GM21786 (cell line): ENCODE measurements around the gene KCNJ9.
A peak's percentile ranks its signal among the peaks of the same experiment; 100 is the strongest.

ENCODE experiments used
- ATAC-seq: cut with Tn5 transposase; IDR thresholded peaks from one replicate; pipeline ENCODE4 v1.9.1; 2021; ENCODE audit not compliant: unreplicated experiment

KCNJ9 gene

GRCh38 chr1:160087118-160087662 lies 5.9 kb downstream of the KCNJ9 start:
- ATAC-seq, result no peak

GRCh38 chr1:160089883-160090282 lies 8.5 kb downstream of the KCNJ9 start:
- no peak for ATAC-seq

- no peak for ATAC-seq
Measured at GRCh38 chr1:160090760-160091159, 9.4 kb downstream of the KCNJ9 start.

GRCh38 chr1:160091666-160092223 lies 10.4 kb downstream of the KCNJ9 start:
- no peak for ATAC-seq

DNA sequence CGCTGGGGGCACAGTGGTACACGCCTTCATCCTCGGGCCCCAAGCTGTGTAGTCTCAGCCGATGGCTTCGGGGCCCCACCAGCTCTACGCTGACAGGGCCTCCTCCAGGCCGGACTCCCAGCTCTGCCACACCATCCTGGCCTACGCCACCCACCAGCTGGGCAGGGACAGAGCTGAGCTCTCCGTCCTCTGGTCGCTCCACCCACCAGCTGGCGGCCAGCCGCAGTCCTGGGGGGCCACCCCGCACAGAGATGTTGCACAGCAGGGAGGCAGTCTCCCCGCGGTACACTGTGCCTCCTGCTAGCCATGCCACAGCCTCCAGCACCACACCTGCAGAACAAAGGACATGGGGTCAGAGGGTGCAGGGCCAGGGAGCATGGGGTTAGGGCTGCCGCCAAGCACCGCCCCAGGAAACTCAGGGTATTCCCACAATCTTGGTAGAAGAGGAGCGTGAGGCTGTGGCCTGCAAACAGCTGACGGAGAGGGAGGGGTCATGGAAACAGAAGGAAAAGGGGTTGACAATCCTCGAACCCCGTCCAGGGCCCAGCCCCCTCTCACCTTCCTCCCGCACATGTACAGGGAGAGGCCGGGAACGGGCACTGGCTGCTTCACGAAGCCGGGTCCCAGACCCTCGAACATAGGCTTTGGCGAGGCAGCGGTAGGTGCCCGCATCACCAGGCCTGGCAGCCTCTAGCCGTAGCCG lies 11.2 kb downstream of the KCNJ9 start:
- no peak for ATAC-seq

GRCh38 chr1:160093069-160093395 lies 11.7 kb downstream of the KCNJ9 start:
- no peak for ATAC-seq

DNA sequence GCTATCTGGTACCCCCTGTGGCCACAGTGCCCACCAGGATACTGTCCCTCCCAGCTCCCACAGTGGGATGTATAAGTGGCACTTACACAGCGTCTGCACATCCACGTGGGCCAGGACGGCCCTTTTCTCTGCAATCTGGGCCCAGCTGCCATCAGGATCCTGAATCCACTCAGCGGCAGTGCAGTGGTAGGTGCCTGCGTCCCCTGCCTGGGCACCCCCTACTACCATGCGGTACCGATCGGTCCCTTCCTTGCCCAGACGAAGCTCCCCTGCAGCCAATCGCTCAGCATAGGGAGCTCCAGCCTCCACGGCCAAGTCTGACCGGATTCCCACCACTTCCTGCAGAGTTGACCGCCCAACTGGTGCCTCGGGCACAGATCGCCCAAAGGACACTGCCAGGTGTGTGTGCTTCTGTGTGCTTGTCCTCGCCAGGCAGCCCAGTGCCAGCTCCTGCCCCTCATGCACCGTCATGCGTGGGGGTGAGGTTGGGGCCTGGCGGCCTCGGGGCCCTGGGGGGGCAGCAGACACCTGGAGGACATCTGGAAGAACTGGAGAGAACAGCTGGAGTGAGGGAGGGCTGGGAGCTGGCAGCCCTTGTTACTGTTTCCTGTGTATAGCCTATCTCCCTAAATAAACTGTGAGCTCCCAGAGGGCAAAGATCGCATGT lies 12.4 kb downstream of the KCNJ9 start:
- no peak for ATAC-seq

- ATAC-seq, result no peak
Measured at GRCh38 chr1:160094291-160094625, 12.9 kb downstream of the KCNJ9 start.

- ATAC-seq, result no peak
Measured at GRCh38 chr1:160094806-160095205, 13.5 kb downstream of the KCNJ9 start.

DNA sequence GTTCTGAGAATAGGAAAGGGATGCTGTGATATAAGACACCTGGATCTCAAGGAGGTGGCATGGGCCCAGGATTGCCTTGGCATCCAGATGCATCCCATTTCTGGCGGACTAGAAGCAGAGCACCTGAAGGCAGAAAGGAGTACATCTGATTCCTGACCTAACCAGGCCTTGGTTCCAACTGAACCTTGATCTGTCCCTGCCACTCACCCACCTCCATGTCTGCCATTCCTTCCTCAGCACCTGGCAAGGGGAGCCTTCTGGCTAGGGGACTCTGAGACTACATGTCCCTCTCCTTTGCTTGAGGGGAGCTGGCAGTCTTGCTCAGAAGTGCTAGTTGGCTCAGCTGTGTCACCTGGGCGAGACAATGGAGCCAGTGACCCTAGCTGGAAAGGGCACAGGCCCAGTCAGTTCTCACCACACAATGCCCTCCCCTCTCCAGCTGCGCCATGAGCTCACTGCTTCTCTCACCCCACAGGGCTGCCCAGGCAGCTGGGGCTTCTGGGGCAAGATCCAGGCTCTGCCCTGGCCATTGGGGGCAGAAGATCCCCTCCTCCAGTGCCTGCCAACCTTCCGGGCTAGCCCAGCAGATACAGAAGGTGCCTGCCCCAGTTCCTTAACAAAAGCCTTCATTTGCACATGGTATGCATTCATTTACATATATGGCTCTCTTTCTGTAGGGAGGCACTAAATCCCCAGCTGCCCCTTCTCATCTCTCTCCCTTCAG lies 14.2 kb downstream of the KCNJ9 start:
- no peak for ATAC-seq

DNA sequence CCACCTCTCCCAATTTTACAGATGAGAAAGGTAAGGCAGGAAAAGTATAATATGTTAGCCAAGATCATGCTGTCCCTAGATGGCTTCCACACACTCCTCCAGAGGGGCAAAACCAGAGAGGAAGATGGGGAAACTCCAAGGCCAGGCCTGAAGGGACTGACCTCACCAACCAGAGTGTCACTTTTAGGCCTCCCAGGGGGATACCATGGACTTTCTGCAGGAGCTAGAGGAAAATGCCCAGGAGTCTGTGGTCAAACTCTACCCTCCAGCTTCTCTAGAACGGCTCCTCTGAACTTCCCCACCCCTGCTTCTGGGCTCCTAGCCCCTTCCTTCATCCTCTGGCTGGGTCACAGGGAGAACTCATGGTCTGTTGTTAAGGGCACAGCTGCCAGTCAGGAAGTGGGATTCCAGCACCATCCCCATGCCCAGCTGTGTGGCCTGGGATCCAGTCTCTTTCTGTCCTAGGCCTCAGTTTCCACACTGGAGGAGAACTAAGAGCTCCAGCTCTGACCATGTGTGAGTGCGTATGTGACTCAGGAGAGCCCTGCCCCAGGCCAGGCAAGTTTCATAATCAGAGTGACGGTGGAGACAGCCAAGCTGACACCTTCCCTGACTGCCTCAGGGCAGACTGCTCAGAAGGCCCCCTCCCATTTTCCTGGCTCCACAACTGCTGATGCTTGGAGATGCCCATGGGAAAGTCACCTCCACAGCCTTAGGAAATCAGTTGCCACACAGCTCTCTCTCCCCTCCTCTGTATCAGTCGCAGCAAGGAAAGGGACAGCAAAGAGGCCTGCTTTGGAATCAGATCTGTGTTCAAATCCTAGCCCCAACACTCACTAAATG lies 15.2 kb downstream of the KCNJ9 start:
- no peak for ATAC-seq

- ATAC-seq, result no peak
Measured at GRCh38 chr1:160097151-160097910, 16.0 kb downstream of the KCNJ9 start.

GRCh38 chr1:160097911-160098851 lies 16.8 kb downstream of the KCNJ9 start, which contains the start of gene IGSF8:
IGSF8 (minus strand) TSS chr1:160098619; CDS start chr1:160098472, 147 bp downstream.
- ATAC-seq, result peak; percentile 35

- ATAC-seq, result peak; percentile 81
Measured at GRCh38 chr1:160098852-160099561, 17.7 kb downstream of the KCNJ9 start.

DNA sequence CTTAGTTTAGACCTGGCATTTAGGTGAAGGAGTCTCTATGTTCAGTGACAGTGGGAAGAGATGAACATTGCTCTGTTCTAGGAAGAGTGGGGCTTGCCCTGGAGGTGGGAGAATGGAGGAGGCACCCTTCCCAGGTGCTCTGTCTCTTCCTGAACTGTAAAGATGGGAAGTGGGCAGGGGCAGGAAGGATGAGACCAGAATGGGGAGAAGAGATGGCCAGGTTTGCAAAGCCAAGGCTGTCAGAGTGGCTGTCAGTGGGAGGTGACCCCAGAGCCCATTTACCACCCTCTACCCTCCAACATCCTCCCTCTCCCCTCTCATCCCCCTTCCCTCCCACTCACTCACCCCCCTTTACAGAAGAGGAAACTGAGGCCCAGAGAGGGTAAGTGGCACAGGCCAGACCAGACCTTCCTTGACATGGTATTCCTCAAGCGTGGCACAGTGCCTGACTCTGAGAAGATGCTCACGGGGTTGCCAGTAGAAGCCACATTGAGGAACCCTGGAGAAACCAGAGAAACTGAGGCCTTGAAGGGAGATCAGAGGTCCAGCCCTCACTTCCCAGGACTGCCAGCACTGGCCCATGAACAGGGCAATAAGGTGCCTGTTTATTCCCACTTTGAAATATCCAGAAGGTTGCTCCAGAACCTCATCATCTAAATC lies 18.5 kb downstream of the KCNJ9 start:
- ATAC-seq, result no peak

- ATAC-seq, result peak; percentile 29
Measured at GRCh38 chr1:160101037-160101716, 19.8 kb downstream of the KCNJ9 start.
